Osteoblast (primary cell): ENCODE results near the gene CDH4. TPM values are rescaled to one million over a fixed set of nuclear protein-coding genes. Genes with fewer than 3 reads are reported as not detected.

Source experiments
- DNase-seq: peaks from one replicate; pipeline ENCODE4 v3.0.0; 2011; ENCODE audit warnings: low spot score, mixed read lengths; ENCODE audit not compliant: insufficient read length; ENCODE audit errors: missing footprints
- H2AFZ ChIP-seq: 2 replicates; pipeline ENCODE4 v1.6.0; 2011; ENCODE audit warnings: mild to moderate bottlenecking, low read length
- H3K27ac ChIP-seq: 2 replicates; pipeline ENCODE4 v1.5.1; 2011; ENCODE audit warnings: mild to moderate bottlenecking, low read depth, low read length, moderate library complexity
- H3K27me3 ChIP-seq: 2 replicates; pipeline ENCODE4 v1.6.0; 2012; ENCODE audit warnings: mild to moderate bottlenecking, control low read depth, inconsistent platforms, low read length, moderate library complexity; ENCODE audit not compliant: insufficient read depth
- H3K36me3 ChIP-seq: 2 replicates; pipeline ENCODE4 v1.5.1; 2011; ENCODE audit warnings: mild to moderate bottlenecking, low read length, control low read depth, moderate library complexity; ENCODE audit not compliant: insufficient read depth
- H3K4me1 ChIP-seq: 2 replicates; pipeline ENCODE4 v1.5.1; 2011; ENCODE audit warnings: mild to moderate bottlenecking, low read length, control low read depth, moderate library complexity; ENCODE audit not compliant: insufficient read depth
- H3K4me2 ChIP-seq: 2 replicates; pipeline ENCODE4 v1.6.0; 2011; ENCODE audit warnings: mild to moderate bottlenecking, low read length; ENCODE audit not compliant: insufficient read depth
- H3K4me3 ChIP-seq: fragments of 200-600 bp; sonication (generic); 3 replicates; pipeline ENCODE4 v1.5.1; 2012; ENCODE audit warnings: mild to moderate bottlenecking, low read length, inconsistent platforms; ENCODE audit not compliant: insufficient read depth
- H3K79me2 ChIP-seq: 2 replicates; pipeline ENCODE4 v1.6.0; 2012; ENCODE audit warnings: mild to moderate bottlenecking, low read length, control low read depth, inconsistent platforms; ENCODE audit not compliant: insufficient read depth
- H3K9me3 ChIP-seq: 2 replicates; pipeline ENCODE4 v1.5.1; 2011; ENCODE audit warnings: low read depth, low read length, control low read depth
- H4K20me1 ChIP-seq: 2 replicates; pipeline ENCODE4 v1.6.0; 2012; ENCODE audit warnings: mild to moderate bottlenecking, low read length, control low read depth; ENCODE audit not compliant: insufficient read depth
- CTCF ChIP-seq: IDR thresholded peaks from 2 replicates; pipeline ENCODE4 v1.5.1; 2011; ENCODE audit warnings: mild to moderate bottlenecking, low read depth, low read length, moderate library complexity; ENCODE audit errors: extremely low read depth
- total RNA-seq: library from RNA; depleted of rRNA; stranded (reverse); fragments of >200 nt; gene quantifications from 2 replicates; pipeline ENCODE4 v1.2.3, GENCODE V29; 2012

CDH4 gene
- total RNA-seq, 1 donor: 1.1 TPM

GRCh38 chr20:61455508-61456215, 203.6 kb downstream of the CDH4 start:
- no peaks in the 10 kb centered on the region for H3K36me3 ChIP-seq
- no peak overlapping the region for H3K4me3 ChIP-seq
- DNase-seq: no peak
- H4K20me1 ChIP-seq: no peaks in the 10 kb centered on the region
- no peaks in the 10 kb centered on the region for H3K27me3 ChIP-seq
- H2AFZ ChIP-seq: no peak overlapping the region
- no peaks in the 10 kb centered on the region for H3K9me3 ChIP-seq
- no peaks in the 10 kb centered on the region for H3K4me1 ChIP-seq
- no peak for TF ChIP-seq CTCF
- no peak overlapping the region for H3K27ac ChIP-seq
- no peak overlapping the region for H3K4me2 ChIP-seq
- no peaks in the 10 kb centered on the region for H3K79me2 ChIP-seq

- H4K20me1 ChIP-seq: no peaks in the 10 kb centered on the region
- no peak overlapping the region for H3K27ac ChIP-seq
- no peak overlapping the region for H2AFZ ChIP-seq
- no peaks in the 10 kb centered on the region for H3K36me3 ChIP-seq
- no peak for DNase-seq
- no peak overlapping the region for H3K4me3 ChIP-seq
- no peak for TF ChIP-seq CTCF
- no peaks in the 10 kb centered on the region for H3K27me3 ChIP-seq
- H3K4me1 ChIP-seq: no peaks in the 10 kb centered on the region
- H3K79me2 ChIP-seq: no peaks in the 10 kb centered on the region
- no peaks in the 10 kb centered on the region for H3K9me3 ChIP-seq
- no peak overlapping the region for H3K4me2 ChIP-seq
These were observed 205.7 kb downstream of the CDH4 start for GRCh38 chr20:61457725-61458124.

- H2AFZ ChIP-seq: no peak overlapping the region
- TF ChIP-seq CTCF: no peak
These were observed 206.2 kb downstream of the CDH4 start for GRCh38 chr20:61458146-61458746.

GRCh38 chr20:61459266-61459665, 207.2 kb downstream of the CDH4 start:
- no peak overlapping the region for H2AFZ ChIP-seq
- no peaks in the 10 kb centered on the region for H3K4me1 ChIP-seq
- no peak overlapping the region for H3K4me3 ChIP-seq
- H3K27ac ChIP-seq: no peak overlapping the region
- H3K79me2 ChIP-seq: no peaks in the 10 kb centered on the region
- TF ChIP-seq CTCF: no peak
- H3K27me3 ChIP-seq: no peaks in the 10 kb centered on the region
- H3K4me2 ChIP-seq: no peak overlapping the region
- no peaks in the 10 kb centered on the region for H4K20me1 ChIP-seq
- no peaks in the 10 kb centered on the region for H3K9me3 ChIP-seq
- H3K36me3 ChIP-seq: no peaks in the 10 kb centered on the region
- no peak for DNase-seq

More at GRCh38 chr20:61458146-61458746, 206.2 kb downstream of the CDH4 start:
- DNase-seq: no peak
- Histone ChIP-seq H3K27ac (no peak overlapping the region), H3K4me1 (no peaks in the 10 kb centered on the region), H4K20me1 (no peaks in the 10 kb centered on the region), H3K27me3 (no peaks in the 10 kb centered on the region), H3K4me2 (no peak overlapping the region), H3K79me2 (no peaks in the 10 kb centered on the region), H3K36me3 (no peaks in the 10 kb centered on the region), H3K4me3 (no peak overlapping the region), H3K9me3 (no peaks in the 10 kb centered on the region)
